ENCODE measurements around the gene TRAPPC10. TPM values are rescaled to one million over a fixed set of nuclear protein-coding genes. Genes with fewer than 3 reads are reported as not detected.
"Not testable (repeated sequence)": the region's sequence is repeated elsewhere in the genome, so short reads cannot be mapped to it uniquely, and the experiment has no call there.

Gene TRAPPC10
- total RNA-seq, 1 donor from 2014 or later, result 26.4 TPM

DNA sequence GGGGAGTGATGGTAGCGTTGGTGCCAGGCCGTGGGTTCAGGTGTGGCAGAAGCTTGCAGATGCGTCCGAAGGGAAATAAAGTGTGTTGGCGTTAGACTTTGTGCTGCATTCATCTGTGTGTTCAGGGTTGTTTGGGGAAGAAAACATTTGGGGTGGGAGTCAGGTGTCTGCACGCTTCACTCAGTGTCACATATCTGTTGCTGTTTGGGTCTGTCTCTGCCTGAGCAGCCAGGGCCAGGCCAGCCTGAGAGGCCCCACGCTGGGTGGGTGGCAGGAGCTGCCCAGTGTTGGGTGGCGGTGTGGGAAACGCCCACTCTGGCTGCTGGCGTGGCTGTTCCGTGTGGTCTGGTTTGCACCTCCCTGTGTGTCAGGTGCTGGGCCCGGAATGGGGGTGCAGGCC lies 133.5 kb downstream of the TRAPPC10 start:
- not testable (repeated sequence) for DNase-seq (ENCODE audit: low read depth in 2 of 2)

DNA sequence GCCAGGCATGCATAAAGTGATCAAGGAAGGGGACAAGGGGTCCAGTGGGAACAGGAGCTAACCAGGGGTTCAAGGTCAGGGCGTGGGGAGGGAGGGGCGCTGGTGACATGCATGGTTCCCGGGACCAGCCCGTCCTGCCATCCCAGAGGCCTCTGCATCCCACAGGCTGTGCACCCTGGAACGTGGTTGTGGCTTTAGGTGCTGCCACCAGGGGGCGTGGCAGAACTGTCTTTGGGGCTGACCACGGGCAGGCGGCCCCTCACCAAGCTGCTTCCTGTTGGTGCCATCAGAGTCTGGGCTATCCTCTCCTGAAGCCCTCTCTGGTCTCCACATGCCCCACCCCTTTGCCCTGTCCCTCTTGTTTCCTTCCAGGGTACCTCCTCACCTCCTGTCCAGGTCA lies 135.0 kb downstream of the TRAPPC10 start:
- not testable (repeated sequence) for DNase-seq (ENCODE audit: low read depth in 2 of 2)

DNA sequence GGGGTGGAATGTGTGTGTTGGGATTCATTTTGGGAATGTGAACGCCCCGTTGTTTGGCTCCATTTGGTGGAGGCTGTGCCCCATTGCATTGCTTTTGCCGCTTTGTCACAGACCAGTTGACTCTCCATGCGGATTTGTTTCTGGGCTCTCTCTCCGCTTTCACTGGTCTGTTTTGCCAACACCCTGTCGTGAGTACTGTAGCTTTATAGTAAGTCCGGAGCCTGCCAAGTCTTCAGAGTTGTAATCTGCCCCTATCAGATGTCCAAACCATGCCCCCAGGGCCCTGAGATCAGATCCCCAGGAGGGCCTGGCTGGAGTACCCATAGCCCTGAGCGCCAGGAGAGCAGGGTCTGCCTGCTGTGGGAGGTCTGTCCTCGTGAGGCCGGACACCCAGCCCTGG lies 138.1 kb downstream of the TRAPPC10 start:
- DNase-seq (ENCODE audit: low read depth in 2 of 2), result not testable (repeated sequence)

DNA sequence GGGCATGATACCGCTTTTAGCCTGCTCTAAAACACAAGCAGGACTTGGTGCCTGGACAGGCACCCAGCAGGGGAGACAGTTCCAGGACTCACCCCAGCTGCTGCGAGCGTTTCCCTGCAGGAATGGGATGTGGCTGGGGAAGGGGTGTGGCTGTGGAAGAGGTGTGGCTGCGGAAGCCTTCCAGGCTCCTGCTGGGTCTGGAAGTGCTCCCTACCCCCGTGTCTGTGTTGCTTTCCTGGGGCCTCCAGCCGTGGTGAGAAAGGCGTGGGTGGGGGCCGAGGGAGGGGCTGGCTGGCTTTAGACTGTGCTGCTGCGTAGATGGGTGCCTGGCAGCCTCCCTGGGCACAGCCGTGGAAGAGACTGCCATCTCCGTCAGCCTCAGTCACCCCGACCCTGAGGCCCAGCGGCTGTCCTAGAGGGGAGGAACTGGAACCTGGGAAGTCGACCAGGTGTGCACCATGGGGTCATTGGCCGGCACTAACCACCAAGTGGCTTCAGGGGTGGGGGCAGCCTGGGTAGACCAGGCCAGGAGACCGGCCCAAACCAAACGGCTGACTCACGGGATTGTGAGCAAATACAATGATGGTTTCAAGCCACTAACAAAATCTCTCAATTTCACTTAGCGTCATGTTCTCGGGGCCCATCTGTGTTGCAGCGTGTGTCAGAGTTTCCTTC lies 141.2 kb downstream of the TRAPPC10 start:
- DNase-seq (ENCODE audit: low read depth in 2 of 2), result not testable (repeated sequence)

DNA sequence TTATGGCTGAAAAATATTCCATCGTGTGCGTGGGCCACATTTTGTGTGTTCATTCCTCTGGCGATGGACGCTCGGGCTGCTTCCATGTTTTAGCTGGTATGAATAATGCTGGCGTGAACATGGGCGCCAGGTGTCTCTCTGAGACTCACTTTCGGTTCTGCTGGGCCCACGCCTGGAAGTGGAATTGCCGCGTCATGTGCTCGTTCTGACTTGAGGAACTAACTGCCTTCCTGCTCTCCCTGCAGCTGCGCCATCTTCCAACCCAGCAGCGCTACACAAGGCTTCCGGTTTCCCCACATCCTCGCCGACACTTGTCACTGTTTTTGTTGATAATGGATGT lies 141.8 kb downstream of the TRAPPC10 start:
- not testable (repeated sequence) for DNase-seq (ENCODE audit: low read depth in 2 of 2)

DNA sequence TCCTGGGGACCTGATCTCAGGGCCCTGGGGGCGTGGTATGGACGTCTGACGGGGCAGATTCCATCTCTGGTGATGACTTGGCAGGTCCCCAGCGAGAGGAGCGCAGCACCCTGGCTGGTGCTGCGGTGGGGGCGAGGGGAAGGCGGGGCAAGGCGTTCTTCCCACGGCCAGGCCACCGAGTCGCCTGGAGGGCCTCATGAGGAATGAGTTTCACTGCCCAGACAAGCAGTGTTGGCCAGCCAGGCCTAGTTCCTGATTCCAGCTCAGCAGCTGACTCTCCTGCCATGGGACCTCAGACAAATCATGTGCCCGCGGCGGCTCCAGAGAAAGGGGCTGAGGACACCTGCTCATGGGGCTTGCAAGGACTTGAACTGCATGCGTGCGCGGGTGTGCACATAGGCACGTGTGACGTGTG lies 142.7 kb downstream of the TRAPPC10 start:
- DNase-seq (ENCODE audit: low read depth in 2 of 2), result not testable (repeated sequence)

DNA sequence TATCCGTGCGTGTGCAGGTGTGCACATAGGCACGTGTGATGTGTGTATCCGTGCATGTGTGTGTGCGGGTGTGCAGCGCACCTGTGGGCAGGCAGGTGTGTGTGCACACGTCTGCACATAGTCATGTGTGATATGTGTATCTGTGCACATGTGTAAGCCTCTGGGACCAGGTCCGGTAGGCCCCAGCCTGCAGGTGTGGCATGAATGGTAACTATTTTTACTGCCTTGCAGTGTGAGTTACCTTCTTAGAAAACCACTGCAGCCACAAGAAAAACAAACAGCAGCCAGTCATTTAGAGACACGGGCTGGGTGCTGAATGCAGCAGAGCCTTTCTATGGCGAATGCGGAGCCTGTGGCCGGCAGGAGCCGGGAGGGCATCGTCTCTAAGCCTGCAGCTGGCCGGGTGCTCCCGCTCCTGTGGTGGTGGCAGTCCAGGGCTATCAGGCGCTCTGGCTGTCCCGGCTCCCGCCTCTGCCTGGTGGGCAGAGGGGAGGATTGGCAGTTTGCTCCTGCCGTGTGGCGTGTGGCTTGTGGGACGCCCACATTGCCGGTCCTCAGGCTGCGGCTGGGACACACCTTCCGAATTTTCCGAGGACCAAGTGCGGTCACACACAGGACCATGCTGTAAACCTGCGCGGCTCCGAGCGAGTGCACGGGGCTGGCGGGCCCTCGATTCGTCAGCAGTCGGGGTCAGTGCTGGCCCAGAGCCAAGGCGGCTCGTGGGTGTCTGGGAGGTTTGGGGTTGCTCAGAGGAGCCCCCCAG lies 143.3 kb downstream of the TRAPPC10 start:
- DNase-seq (ENCODE audit: low read depth in 2 of 2), result not testable (repeated sequence)

DNA sequence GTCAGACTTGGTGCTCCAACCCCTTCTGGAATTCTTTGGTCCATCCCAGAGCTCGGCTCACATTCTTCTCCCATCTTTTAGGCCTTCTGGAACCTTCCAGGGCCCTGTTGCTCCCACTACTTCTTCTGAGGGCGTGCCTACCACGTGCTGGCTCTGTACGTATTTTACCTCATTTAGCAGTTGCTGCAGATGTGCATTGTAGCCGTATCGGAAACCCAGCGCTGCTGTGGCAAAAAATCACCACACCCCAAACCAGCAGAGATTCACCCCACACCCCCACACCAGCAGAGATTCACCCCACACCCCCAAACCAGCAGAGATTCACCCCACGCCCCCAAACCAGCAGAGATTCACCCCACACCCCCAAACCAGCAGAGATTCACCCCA lies 143.9 kb downstream of the TRAPPC10 start:
- not testable (repeated sequence) for DNase-seq (ENCODE audit: low read depth in 2 of 2)

Other genes with a start within 250 kb of the TRAPPC10 start
- gene CSTB, start 236.0 kb upstream of the TRAPPC10 start, total RNA-seq, result 13.1 and 23.0 TPM in 2 replicates
- gene RRP1, start 222.7 kb upstream of the TRAPPC10 start, total RNA-seq, result 11.1 and 13.9 TPM in 2 replicates
- 27.0 and 39.7 TPM in 2 replicates for gene AGPAT3, start 147.1 kb upstream of the TRAPPC10 start, total RNA-seq
- 9.6 and 19.4 TPM in 2 replicates for gene PWP2, start 95.1 kb downstream of the TRAPPC10 start, total RNA-seq
- 11.1 and 21.6 TPM in 2 replicates for gene GATD3, start 121.4 kb downstream of the TRAPPC10 start, total RNA-seq
- gene ICOSLG, start 228.6 kb downstream of the TRAPPC10 start, total RNA-seq, result 0.65 and 0.79 TPM in 2 replicates
- not detected in 2 replicates for gene DNMT3L, start 249.6 kb downstream of the TRAPPC10 start, total RNA-seq

Measured in lung microvascular endothelial cell (primary cell).